Pancreas (tissue), 10 donors: Measurements from ENCODE around the gene JAK2. TPM values are rescaled to one million over a fixed set of nuclear protein-coding genes. Genes with fewer than 3 reads are reported as not detected.
A peak's percentile ranks its signal among the peaks of the same experiment; 100 is the strongest.

Experiments
- ATAC-seq, 4 donors: fragments of 200-7000 bp; cut with Tn5 transposase; one replicate each; pipeline versions ENCODE4 v1.8.0 to v1.9.1; 2020; ENCODE audit warnings: mild to moderate bottlenecking in 4 of 4, moderate library complexity in 4 of 4
- DNase-seq, 6 donors: peaks; one replicate each; pipeline ENCODE4 v3.0.0-alpha.2; 2020
- FAIRE-seq: peaks from 2 replicates; lab custom pipeline; 2012; peaks lifted over from hg19 to GRCh38; lab: Jason Lieb, UNC
- H3K27ac ChIP-seq, 4 donors: fragments of 200-600 bp; sonication (generic); 1 replicate in 3 of 4; 2 replicates in 1 of 4; pipeline versions ENCODE4 v1.5.0 to v1.8.0; 2020
- H3K27me3 ChIP-seq, 4 donors: fragments of 200-600 bp; one replicate each; pipeline ENCODE4 v1.8.0; 2021
- H3K36me3 ChIP-seq, 3 donors: fragments of 200-600 bp; sonication (generic) in 1 of 3; one replicate each; pipeline versions ENCODE4 v1.5.0 to v1.8.0; 2020 to 2021
- H3K4me1 ChIP-seq, 3 donors: fragments of 200-600 bp; one replicate each; pipeline ENCODE4 v1.8.0; 2021
- H3K4me3 ChIP-seq, 4 donors: fragments of 200-600 bp; sonication (generic) in 2 of 4; one replicate each; pipeline versions ENCODE4 v1.5.0 to v1.8.0; 2020 to 2021
- H3K9me3 ChIP-seq, 4 donors: fragments of 200-600 bp; one replicate each; pipeline ENCODE4 v1.8.0; 2021
- CTCF ChIP-seq, 4 donors: fragments of 200-600 bp; sonication (generic) in 3 of 4; IDR thresholded peaks; one replicate each; pipeline versions ENCODE4 v1.5.0 to v1.8.0; 2021; ENCODE audit warnings: antibody characterized with exemption in 4 of 4
- WGBS, 2 donors: extraction: QIAGEN DNeasy Blood & Tissue Kit; methylation state at CpG; one replicate each; pipeline ENCODE4 v1.1.7; 2013; 5-methylcytosine and 5-hydroxymethylcytosine counted together
- intact Hi-C, 3 donors: fragments of 100-400 bp; cut with DNase I; formaldehyde crosslinking; loops; one replicate each; pipeline versions ENCODE4 v1.11.1 to v1.14.2; 2022
- polyA plus RNA-seq, 2 donors: library from polyadenylated mRNA; stranded (reverse); fragments of 200-250 nt; gene quantifications; one replicate each; pipeline ENCODE4 v1.2.3, GENCODE V29; 2013
- total RNA-seq, 6 donors: library from RNA; stranded (reverse); fragmentation: NEBNext Ultra II Directional in 4 of 6; extraction: Animal tissue kit (Norgen Biotek cat#: 25700) in 4 of 6; gene quantifications; one replicate each; pipeline versions ENCODE4 v1.2.1 to v1.2.4, GENCODE V29; 2021 to 2023
- donor health status: healthy with polysubstance abuse.
- donor health status: DM: no; HTN: no; CAD: no; lungs with moderate emphysema.
- donor health status: DM: no; HTN: no; CAD: no.
- donor health status: control.
- donor health status: control.
- donor health status: Bipolar disorder and iron deficiency.
- donor health status: DM: yes; HTN: yes; CAD: no.
- donor health status: DM: no; HTN: no; CAD: no.
- donor health status: DM: no; HTN: no; CAD: no.
- donor health status: DM: yes; HTN: yes; CAD: no.

JAK2 gene
- total and polyA plus RNA-seq, 8 donors: 1.7 to 9.1 (median 4.2) TPM

DNA sequence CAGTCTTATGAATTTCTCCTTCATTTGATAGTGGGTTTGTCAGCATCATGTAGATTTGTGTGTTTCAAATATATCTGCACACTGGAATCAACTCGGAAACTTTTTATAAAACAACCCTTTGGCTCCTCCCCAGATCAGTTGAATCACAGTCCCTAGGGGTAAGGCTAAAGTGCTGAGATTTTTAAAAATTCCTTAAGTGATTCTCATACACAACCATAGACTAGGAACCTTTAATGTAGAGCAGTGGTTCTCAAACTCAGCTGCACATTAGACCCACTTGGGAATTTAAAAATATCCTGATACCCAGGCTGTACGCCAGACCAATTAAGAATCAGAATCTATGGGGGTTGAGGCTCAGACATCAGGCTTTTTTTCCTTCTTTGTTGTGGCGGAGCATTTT is 17.5 kb upstream of the JAK2 start:
- intact Hi-C loops: no loop called here
- FAIRE-seq: no peak
- WGBS, 2 donors: 82 to 93% methylated on average over 3 of the region's 3 CpGs
- peak in 1 of 4 donors; percentile 14 for ATAC-seq
- Histone ChIP-seq H3K27ac (no peak overlapping the region), H3K4me1 (no peaks in the 10 kb centered on the region), H3K36me3 (no peaks in the 10 kb centered on the region), H3K4me3 (no peak overlapping the region), H3K27me3 (no peaks in the 10 kb centered on the region), H3K9me3 (no peaks in the 10 kb centered on the region)
- no peak for DNase-seq
- TF ChIP-seq CTCF (IDR thresholded peaks at IDR 0.05): no peak

GRCh38 chr9:4969130-4969529 is 15.9 kb upstream of the JAK2 start:
- intact Hi-C loops: no loop called here
- no peak for DNase-seq
- no peak for FAIRE-seq
- TF ChIP-seq CTCF (IDR thresholded peaks at IDR 0.05): no peak
- Histone ChIP-seq H3K27me3 (no peaks in the 10 kb centered on the region), H3K4me1 (peaks cover 0 to 6% (median 2%) of the 10 kb centered on the region in 3 donors), H3K27ac (no peak overlapping the region), H3K4me3 (no peak overlapping the region), H3K36me3 (no peaks in the 10 kb centered on the region), H3K9me3 (no peaks in the 10 kb centered on the region)
- ATAC-seq: no peak
- 86 to 96% methylated on average over 1 of the region's 1 CpG for WGBS, 2 donors

DNA sequence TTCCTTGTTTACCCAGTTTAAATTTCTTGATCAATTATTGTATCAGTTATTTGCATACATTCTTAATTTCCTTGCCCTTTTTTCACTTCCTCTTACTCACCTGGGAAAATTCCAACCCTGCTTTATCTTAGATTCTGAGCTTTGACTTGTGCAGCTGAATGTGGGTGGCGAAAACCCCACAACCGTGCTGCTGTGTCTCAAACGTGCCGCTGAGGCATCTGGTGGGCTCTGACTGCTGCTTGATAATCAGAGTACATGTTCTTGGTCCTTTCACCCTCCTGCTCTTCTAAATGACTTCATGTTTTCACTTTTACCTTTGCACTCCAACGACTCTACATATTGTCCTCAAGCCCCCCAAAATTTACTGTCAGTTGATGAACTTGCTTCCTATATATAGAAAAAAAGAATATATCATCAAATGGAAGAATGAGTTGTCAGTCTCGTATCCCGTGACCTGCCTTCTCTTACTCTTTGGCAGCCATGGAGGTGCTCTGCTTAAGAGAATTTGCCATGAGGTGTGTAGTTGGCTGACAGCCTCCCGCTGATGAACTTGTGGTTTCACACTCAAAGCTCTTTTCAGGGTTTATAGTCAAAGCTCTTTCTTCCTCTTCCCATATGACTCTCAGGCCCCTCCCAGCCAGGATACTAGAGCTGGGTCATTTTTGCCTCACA is 14.0 kb upstream of the JAK2 start:
- Histone ChIP-seq H3K4me3 (no peak overlapping the region), H3K27me3 (no peaks in the 10 kb centered on the region), H3K9me3 (no peaks in the 10 kb centered on the region), H3K36me3 (no peaks in the 10 kb centered on the region), H3K4me1 (peaks cover 0 to 6% (median 3%) of the 10 kb centered on the region in 3 donors), H3K27ac (no peak overlapping the region)
- TF ChIP-seq CTCF (IDR thresholded peaks at IDR 0.05): no peak
- DNase-seq: no peak
- ATAC-seq: peak in 3 of 4 donors; percentile 21 to 52 (median 46)
- no peak for FAIRE-seq
- intact Hi-C loops: no loop called here
- WGBS, 2 donors: 77% methylated on average over 8 of the region's 8 CpGs

GRCh38 chr9:4973246-4973645 is 11.8 kb upstream of the JAK2 start:
- FAIRE-seq: no peak

More at GRCh38 chr9:4973246-4973645, 11.8 kb upstream of the JAK2 start:
- TF ChIP-seq CTCF (IDR thresholded peaks at IDR 0.05): no peak
- no peaks in the 10 kb centered on the region for H3K27me3 ChIP-seq
- H3K4me3 ChIP-seq: no peak overlapping the region
- 64 to 65% methylated on average over 1 of the region's 1 CpG for WGBS, 2 donors
- H3K27ac ChIP-seq: no peak overlapping the region
- peaks cover 0 to 6% (median 3%) of the 10 kb centered on the region in 3 donors for H3K4me1 ChIP-seq
- no peaks in the 10 kb centered on the region for H3K36me3 ChIP-seq
- ATAC-seq (no peak), DNase-seq (no peak)
- intact Hi-C loops: no loop called here
- H3K9me3 ChIP-seq: no peaks in the 10 kb centered on the region
